ENCODE measurements around the gene GARIN5A. TPM values are rescaled to one million over a fixed set of nuclear protein-coding genes. Genes with fewer than 3 reads are reported as not detected.

The GARIN5A gene
- total RNA-seq, 1 experiment from 2014 or later, result 2.0 TPM

- BruUV-seq (replicated peaks), result no TSS peak
- in situ Hi-C loops (cut with HindIII; ENCODE audit: low pct_unique_long_range_greater_than_20kb, low sequenced_read_pairs), result no loop called here
- no peak overlapping the region for H3K4me3 ChIP-seq (ENCODE audit: low read depth in 2 of 2, low read length in 2 of 2)
- no peaks in the 10 kb centered on the region for H3K9me3 ChIP-seq (ENCODE audit: control insufficient read depth, insufficient read depth, low read depth, low read length)
- POLR2A ChIA-PET, result no interaction called here
- DNase-seq (ENCODE audit: low read depth, low spot score) (peak; percentile 54), ATAC-seq (peak; percentile 87)
- H3K4me1 ChIP-seq (ENCODE audit: control insufficient read depth, insufficient read depth, low read length), result no peaks in the 10 kb centered on the region; the same call in none of the 2 replicates
- CTCF ChIA-PET, result interaction anchor here (0.6 to 1.2 kb wide), 3 partner anchors 94 to 975 kb away, joined by 4 to 7 read pairs (median 5); no protein-coding TSS in a partner anchor
- intact Hi-C loops (cut with micrococcal nuclease; ENCODE audit: unreplicated experiment), result no loop called here
- peak overlapping the region; percentile 44; the same call in 1 of the 2 replicates for H3K27ac ChIP-seq (ENCODE audit: low read length)
- no peaks in the 10 kb centered on the region for H3K36me3 ChIP-seq (ENCODE audit: control insufficient read depth, insufficient read depth, low read length)
- H3K27me3 ChIP-seq (ENCODE audit: control insufficient read depth, insufficient read depth, low read length), result no peaks in the 10 kb centered on the region
- TF ChIP-seq REST (IDR thresholded peaks at IDR 0.05; ENCODE audit: insufficient read depth in 1 of 2, low read depth in 2 of 2, low read length in 1 of 2) (no peak), CTCF (IDR thresholded peaks at IDR 0.05) (peak; percentile 86)
Observed at GRCh38 chr19:50461066-50461875, 15.4 kb downstream of the GARIN5A start.

- no peaks in the 10 kb centered on the region for H3K9me3 ChIP-seq (ENCODE audit: control insufficient read depth, insufficient read depth, low read depth, low read length)
- no peak for DNase-seq (ENCODE audit: low read depth, low spot score)
- in situ Hi-C loops (cut with HindIII; ENCODE audit: low pct_unique_long_range_greater_than_20kb, low sequenced_read_pairs) (no loop called here), intact Hi-C loops (cut with micrococcal nuclease; ENCODE audit: unreplicated experiment) (no loop called here)
- CTCF ChIA-PET, result interaction anchor here (0.5 to 1.2 kb wide), 3 partner anchors 96 to 242 kb away, joined by 3 to 7 read pairs (median 3); no protein-coding TSS in a partner anchor
- H3K36me3 ChIP-seq (ENCODE audit: control insufficient read depth, insufficient read depth, low read length), result no peaks in the 10 kb centered on the region
- H3K27me3 ChIP-seq (ENCODE audit: control insufficient read depth, insufficient read depth, low read length), result no peaks in the 10 kb centered on the region
- POLR2A ChIA-PET, result interaction anchor here (0.6 kb wide), 2 partner anchors 50 to 78 kb away, joined by 3 to 12 read pairs; no protein-coding TSS in a partner anchor
- H3K4me1 ChIP-seq (ENCODE audit: control insufficient read depth, insufficient read depth, low read length), result no peaks in the 10 kb centered on the region; the same call in none of the 2 replicates
- no TSS peak for BruUV-seq (replicated peaks)
- 0 out of 2 replicates have a peak overlapping the region, but pooled peaks have one; percentile 24 for H3K27ac ChIP-seq (ENCODE audit: low read length)
- H3K4me3 ChIP-seq (ENCODE audit: low read depth in 2 of 2, low read length in 2 of 2), result peak overlapping the region in 1 of 2 experiments; percentile 7; a peak in 1 of 4 replicates
- TF ChIP-seq POLR2AphosphoS5 (IDR thresholded peaks at IDR 0.05; ENCODE audit: low read depth, low read length) (no peak), TCF7L2 (IDR thresholded peaks at IDR 0.05; ENCODE audit: low read depth, low read length) (peak; percentile 58), CTCF (IDR thresholded peaks at IDR 0.05) (no peak), REST (IDR thresholded peaks at IDR 0.05; ENCODE audit: insufficient read depth in 1 of 2, low read depth in 2 of 2, low read length in 1 of 2) (no peak), SIN3A (IDR thresholded peaks at IDR 0.05; ENCODE audit: borderline replicate concordance, insufficient read depth, low read depth, low read length) (no peak)
- ATAC-seq, result peak; percentile 79
Observed at GRCh38 chr19:50460161-50460765, 16.4 kb downstream of the GARIN5A start.

Data from Panc1 (cell line).